ENCODE measurements around the gene RPS21. TPM values are rescaled to one million over a fixed set of nuclear protein-coding genes. Genes with fewer than 3 reads are reported as not detected.
"Not testable (repeated sequence)": the region's sequence is repeated elsewhere in the genome, so short reads cannot be mapped to it uniquely, and the experiment has no call there.

Gene RPS21
- total and polyA plus RNA-seq, 4 donors: 350 to 705 (median 672) TPM

GRCh38 chr20:62423326-62423706, 36.4 kb downstream of the RPS21 start:
- Histone ChIP-seq H3K27me3 (ENCODE audit: control insufficient read depth, insufficient read depth, low read length) (no peaks in the 10 kb centered on the region), H3K27ac (ENCODE audit: low read depth, low read length) (no peak overlapping the region), H3K9me3 (ENCODE audit: control insufficient read depth, insufficient read depth, low read length) (no peaks in the 10 kb centered on the region), H3K4me3 (ENCODE audit: low read depth, low read length) (no peak overlapping the region), H3K36me3 (ENCODE audit: control insufficient read depth, insufficient read depth, low read length) (no peaks in the 10 kb centered on the region), H3K4me1 (ENCODE audit: control insufficient read depth, insufficient read depth, low read length) (peaks cover under 1% of the 10 kb centered on the region)
- WGBS (ENCODE audit: insufficient coverage): 48% methylated on average over 7 of the region's 10 CpGs
- no peak for DNase-seq (ENCODE audit: low read depth in 4 of 6, low spot score in 6 of 6)

- Histone ChIP-seq H3K9me3 (ENCODE audit: control insufficient read depth, insufficient read depth, low read length) (no peaks in the 10 kb centered on the region), H3K4me3 (ENCODE audit: low read depth, low read length) (no peak overlapping the region), H3K27ac (ENCODE audit: low read depth, low read length) (no peak overlapping the region), H3K4me1 (ENCODE audit: control insufficient read depth, insufficient read depth, low read length) (peaks cover 9% of the 10 kb centered on the region), H3K27me3 (ENCODE audit: control insufficient read depth, insufficient read depth, low read length) (no peaks in the 10 kb centered on the region), H3K36me3 (ENCODE audit: control insufficient read depth, insufficient read depth, low read length) (no peaks in the 10 kb centered on the region)
- WGBS (ENCODE audit: insufficient coverage): 57% methylated on average over 18 of the region's 23 CpGs
- DNase-seq (ENCODE audit: low read depth in 4 of 6, low spot score in 6 of 6): no peak
These were observed 37.6 kb downstream of the RPS21 start for GRCh38 chr20:62424249-62425107.

- H3K9me3 ChIP-seq (ENCODE audit: control insufficient read depth, insufficient read depth, low read length): no peaks in the 10 kb centered on the region
- H3K27ac ChIP-seq (ENCODE audit: low read depth, low read length): no peak overlapping the region
- no peaks in the 10 kb centered on the region for H3K36me3 ChIP-seq (ENCODE audit: control insufficient read depth, insufficient read depth, low read length)
- no peak overlapping the region for H3K4me3 ChIP-seq (ENCODE audit: low read depth, low read length)
- 85% methylated on average over 21 of the region's 21 CpGs for WGBS (ENCODE audit: insufficient coverage)
- DNase-seq (ENCODE audit: low read depth in 4 of 6, low spot score in 6 of 6): no peak
- H3K27me3 ChIP-seq (ENCODE audit: control insufficient read depth, insufficient read depth, low read length): no peaks in the 10 kb centered on the region
- H3K4me1 ChIP-seq (ENCODE audit: control insufficient read depth, insufficient read depth, low read length): peaks cover 9% of the 10 kb centered on the region
These were observed 38.6 kb downstream of the RPS21 start for GRCh38 chr20:62425281-62426058.

GRCh38 chr20:62426059-62426348, 39.1 kb downstream of the RPS21 start:
- H3K27me3 ChIP-seq (ENCODE audit: control insufficient read depth, insufficient read depth, low read length); H3K9me3 ChIP-seq (ENCODE audit: control insufficient read depth, insufficient read depth, low read length); H3K27ac ChIP-seq (ENCODE audit: low read depth, low read length); H3K36me3 ChIP-seq (ENCODE audit: control insufficient read depth, insufficient read depth, low read length); H3K4me1 ChIP-seq (ENCODE audit: control insufficient read depth, insufficient read depth, low read length); DNase-seq (ENCODE audit: low read depth in 4 of 6, low spot score in 6 of 6); H3K4me3 ChIP-seq (ENCODE audit: low read depth, low read length): not testable (repeated sequence)
- WGBS (ENCODE audit: insufficient coverage): 97% methylated on average over 4 of the region's 4 CpGs

- Histone ChIP-seq H3K36me3 (ENCODE audit: control insufficient read depth, insufficient read depth, low read length) (no peaks in the 10 kb centered on the region), H3K27ac (ENCODE audit: low read depth, low read length) (no peak overlapping the region), H3K9me3 (ENCODE audit: control insufficient read depth, insufficient read depth, low read length) (no peaks in the 10 kb centered on the region), H3K4me1 (ENCODE audit: control insufficient read depth, insufficient read depth, low read length) (peaks cover 9% of the 10 kb centered on the region), H3K4me3 (ENCODE audit: low read depth, low read length) (no peak overlapping the region), H3K27me3 (ENCODE audit: control insufficient read depth, insufficient read depth, low read length) (peaks cover 3% of the 10 kb centered on the region)
- 61% methylated on average over 22 of the region's 22 CpGs for WGBS (ENCODE audit: insufficient coverage)
- DNase-seq (ENCODE audit: low read depth in 4 of 6, low spot score in 6 of 6): no peak
These were observed 39.8 kb downstream of the RPS21 start for GRCh38 chr20:62426699-62427131.

GRCh38 chr20:62427172-62428001, 40.5 kb downstream of the RPS21 start, which contains the start of gene RBBP8NL:
RBBP8NL (minus strand) TSS chr20:62427539; CDS start chr20:62419647, 7,892 bp downstream.
- Histone ChIP-seq H3K36me3 (ENCODE audit: control insufficient read depth, insufficient read depth, low read length) (no peaks in the 10 kb centered on the region), H3K27me3 (ENCODE audit: control insufficient read depth, insufficient read depth, low read length) (peaks cover 3% of the 10 kb centered on the region), H3K4me1 (ENCODE audit: control insufficient read depth, insufficient read depth, low read length) (peaks cover 9% of the 10 kb centered on the region), H3K9me3 (ENCODE audit: control insufficient read depth, insufficient read depth, low read length) (no peaks in the 10 kb centered on the region), H3K4me3 (ENCODE audit: low read depth, low read length) (no peak within 1 kb of the TSS), H3K27ac (ENCODE audit: low read depth, low read length) (no peak within 1 kb of the TSS)
- 67% methylated on average over 24 of the region's 28 CpGs for WGBS (ENCODE audit: insufficient coverage)
- no peak for DNase-seq (ENCODE audit: low read depth in 4 of 6, low spot score in 6 of 6)

GRCh38 chr20:62428002-62428372, 41.1 kb downstream of the RPS21 start:
- Histone ChIP-seq H3K27me3 (ENCODE audit: control insufficient read depth, insufficient read depth, low read length) (peaks cover 3% of the 10 kb centered on the region), H3K9me3 (ENCODE audit: control insufficient read depth, insufficient read depth, low read length) (no peaks in the 10 kb centered on the region), H3K27ac (ENCODE audit: low read depth, low read length) (no peak overlapping the region), H3K4me1 (ENCODE audit: control insufficient read depth, insufficient read depth, low read length) (peaks cover 10% of the 10 kb centered on the region), H3K36me3 (ENCODE audit: control insufficient read depth, insufficient read depth, low read length) (no peaks in the 10 kb centered on the region), H3K4me3 (ENCODE audit: low read depth, low read length) (no peak overlapping the region)
- no peak for DNase-seq (ENCODE audit: low read depth in 4 of 6, low spot score in 6 of 6)
- WGBS (ENCODE audit: insufficient coverage): 83% methylated on average over 10 of the region's 10 CpGs

- no peaks in the 10 kb centered on the region for H3K9me3 ChIP-seq (ENCODE audit: control insufficient read depth, insufficient read depth, low read length)
- peaks cover 3% of the 10 kb centered on the region for H3K27me3 ChIP-seq (ENCODE audit: control insufficient read depth, insufficient read depth, low read length)
- WGBS (ENCODE audit: insufficient coverage): 62% methylated on average over 30 of the region's 31 CpGs
- no peak overlapping the region for H3K4me3 ChIP-seq (ENCODE audit: low read depth, low read length)
- no peak overlapping the region for H3K27ac ChIP-seq (ENCODE audit: low read depth, low read length)
- H3K36me3 ChIP-seq (ENCODE audit: control insufficient read depth, insufficient read depth, low read length): no peaks in the 10 kb centered on the region
- no peak for DNase-seq (ENCODE audit: low read depth in 4 of 6, low spot score in 6 of 6)
- peaks cover 17% of the 10 kb centered on the region for H3K4me1 ChIP-seq (ENCODE audit: control insufficient read depth, insufficient read depth, low read length)
These were observed 41.7 kb downstream of the RPS21 start for GRCh38 chr20:62428396-62429295.
